GM15510 (cell line): ENCODE measurements around the gene FHL2.

Experiments used
- POLR2A ChIP-seq: IDR thresholded peaks from 3 replicates; pipeline ENCODE4 v1.6.1; 2011; ENCODE audit warnings: borderline replicate concordance; ENCODE audit not compliant: insufficient read length; ENCODE audit errors: extremely low read depth

The FHL2 gene

DNA sequence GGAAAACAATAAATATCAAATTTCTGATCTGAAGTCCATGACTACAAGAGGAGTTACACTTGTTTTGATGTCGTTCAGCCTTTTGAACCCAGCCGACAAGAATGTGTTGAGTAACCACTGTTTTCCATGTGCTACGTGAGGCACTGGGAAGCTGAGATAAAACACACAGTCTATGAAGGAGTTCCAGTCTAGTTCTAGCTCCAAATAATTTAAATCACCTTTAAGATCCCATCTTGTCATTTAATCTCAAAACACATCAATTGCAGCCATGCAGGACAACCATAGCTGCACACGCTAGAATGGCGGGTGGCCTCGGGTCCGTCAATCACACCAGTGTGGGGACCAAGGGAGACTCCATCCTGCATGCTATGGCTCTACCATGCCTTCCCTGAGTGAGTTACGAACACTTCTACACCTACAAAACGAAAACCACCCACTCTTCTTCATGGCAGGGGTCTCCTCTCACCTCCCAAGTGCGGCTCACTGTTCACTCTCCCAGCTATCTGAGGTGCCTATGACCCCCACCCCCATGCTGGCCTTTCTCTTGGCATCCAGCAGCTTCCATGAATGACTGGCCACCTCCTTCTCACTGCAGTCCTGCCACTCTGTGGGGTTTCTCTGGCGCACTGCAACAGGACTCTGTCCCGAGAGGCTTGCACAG lies 3.8 kb downstream of the FHL2 start:
- no peak for TF ChIP-seq POLR2A

DNA sequence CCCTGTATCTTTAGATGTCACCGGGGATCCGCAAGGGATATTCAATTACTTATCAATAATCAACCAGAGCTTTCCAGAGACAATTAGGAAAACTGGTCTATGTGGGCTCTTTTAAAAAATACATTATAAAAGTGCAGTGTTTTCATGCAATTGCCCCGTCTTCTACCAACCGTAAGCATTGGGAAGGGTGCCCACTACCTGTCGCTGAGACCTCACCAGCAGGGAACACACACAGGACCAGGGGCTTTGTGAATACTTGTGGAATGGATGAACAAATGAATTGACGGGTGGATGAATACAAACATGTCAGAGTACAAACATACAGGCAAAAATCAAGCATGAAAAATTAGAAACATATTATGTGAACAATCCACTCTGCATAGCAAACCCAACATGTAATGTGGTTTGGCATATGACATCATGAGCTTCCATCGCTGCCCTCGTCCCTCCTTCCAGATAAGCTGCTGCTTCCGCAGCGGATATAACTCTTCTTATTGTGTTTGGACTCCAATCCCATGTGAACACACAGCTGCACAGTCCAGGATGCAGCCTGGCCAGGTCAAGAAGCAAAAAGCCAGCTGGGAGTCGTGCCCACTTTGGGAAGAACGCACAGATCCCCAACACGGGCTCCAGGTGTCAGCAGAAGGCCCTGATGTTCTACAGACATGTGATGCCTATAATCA lies 5.3 kb downstream of the FHL2 start:
- no peak for TF ChIP-seq POLR2A

DNA sequence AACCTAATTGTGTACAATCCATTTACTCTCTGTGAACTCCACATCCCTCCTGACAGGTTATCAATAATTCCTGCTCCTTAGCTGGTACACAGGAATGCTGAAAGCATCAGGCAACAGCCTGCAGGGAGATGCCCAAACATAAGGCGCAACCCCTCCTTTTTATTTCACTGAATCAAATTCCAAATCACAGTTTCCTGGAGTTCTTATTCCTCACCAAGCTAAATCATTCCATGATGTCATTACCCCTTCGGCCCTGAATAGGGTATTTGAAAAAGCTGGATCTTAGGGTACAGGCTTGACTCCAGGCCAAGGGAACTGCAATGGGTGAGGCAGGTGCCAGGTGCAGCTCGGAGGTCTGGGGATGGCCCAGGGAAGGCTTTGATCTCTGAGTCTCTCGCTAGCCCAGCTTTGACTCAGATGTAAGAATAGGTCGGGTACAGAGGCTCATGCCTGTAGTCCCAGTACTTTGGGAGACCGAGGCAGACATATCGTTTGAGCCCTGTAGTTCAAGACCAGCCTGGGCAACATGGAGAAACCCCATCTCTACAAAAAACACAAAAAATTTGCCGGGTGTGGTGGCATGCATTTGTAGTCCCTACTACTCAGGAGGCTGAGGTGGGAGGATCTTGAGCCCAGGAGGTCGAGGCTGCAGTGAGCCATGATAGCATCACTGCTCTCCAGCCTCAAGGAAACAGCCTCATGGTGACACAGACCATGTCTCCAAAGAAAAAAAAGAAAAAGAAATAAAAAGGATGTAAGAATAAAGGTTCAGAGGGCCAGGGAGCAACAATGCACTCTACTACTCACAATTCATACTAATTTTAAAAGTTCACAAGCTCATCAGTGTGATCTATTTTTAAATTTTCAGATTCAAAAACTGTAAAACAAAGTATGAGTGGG lies 6.8 kb downstream of the FHL2 start:
- no peak for TF ChIP-seq POLR2A

DNA sequence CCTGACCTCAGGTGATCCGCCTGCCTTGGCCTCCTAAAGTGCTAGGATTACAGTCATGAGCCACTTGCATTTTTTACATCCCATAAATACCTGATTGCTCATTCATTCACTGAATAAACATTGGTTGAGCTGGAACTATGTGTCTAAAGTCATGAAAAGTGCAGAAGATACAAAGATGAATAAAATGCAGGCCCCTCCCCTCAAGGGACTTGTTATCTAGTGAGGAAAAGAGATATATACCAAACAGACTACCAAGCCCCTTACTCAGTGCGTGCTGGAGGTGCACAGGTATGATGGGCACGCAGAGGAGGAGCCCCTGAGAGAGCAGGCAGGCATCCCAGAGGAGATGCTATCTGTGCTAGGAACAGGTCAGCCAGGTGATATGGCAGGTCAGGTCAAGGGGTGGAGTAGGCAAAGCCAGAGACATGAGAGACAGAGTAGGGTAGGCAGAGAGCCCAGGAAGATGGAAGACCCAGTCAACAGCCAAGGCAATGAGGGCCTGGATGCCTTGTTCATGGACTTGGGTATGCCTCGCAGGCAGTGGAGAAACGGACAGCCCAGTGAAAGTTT lies 7.7 kb downstream of the FHL2 start:
- no peak for TF ChIP-seq POLR2A

DNA sequence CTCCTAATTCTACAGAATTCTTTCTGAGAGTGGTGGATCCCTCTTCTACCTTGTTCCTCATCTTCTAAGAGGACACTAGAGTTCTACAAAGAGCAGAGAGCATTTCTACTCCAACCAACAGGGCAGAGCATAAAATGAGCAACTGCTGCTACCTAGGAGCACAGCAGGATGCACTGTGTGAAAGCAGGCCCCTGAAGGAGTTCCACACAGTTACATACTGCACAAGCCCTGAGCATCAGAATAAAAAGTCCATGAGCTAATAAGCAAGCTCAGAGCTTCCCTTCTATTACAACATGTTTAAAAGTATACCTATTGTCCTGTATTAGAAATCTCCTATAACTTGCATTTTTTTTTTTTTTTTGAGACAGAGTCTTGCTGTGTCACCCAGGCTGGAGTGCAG lies 8.4 kb downstream of the FHL2 start:
- no peak for TF ChIP-seq POLR2A

DNA sequence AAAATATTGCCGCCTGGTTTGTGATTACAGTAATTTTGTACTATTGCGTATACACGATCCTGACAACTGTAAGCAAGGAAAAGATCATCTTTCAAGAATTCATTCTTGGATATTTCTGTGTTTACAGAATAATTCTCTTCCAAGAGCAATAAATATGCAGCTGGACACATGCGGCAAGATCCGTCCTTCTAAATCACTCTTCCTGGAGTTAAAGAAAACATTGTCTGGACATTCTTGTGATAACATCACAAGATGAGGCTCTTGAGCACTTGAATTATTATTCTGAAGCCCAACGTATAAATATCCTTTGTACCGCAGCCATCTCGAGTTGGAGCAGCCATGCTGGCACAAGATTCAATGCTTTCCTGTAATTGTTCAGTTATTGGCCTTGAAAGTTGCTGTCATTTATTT lies 9.9 kb downstream of the FHL2 start:
- TF ChIP-seq POLR2A = no peak

DNA sequence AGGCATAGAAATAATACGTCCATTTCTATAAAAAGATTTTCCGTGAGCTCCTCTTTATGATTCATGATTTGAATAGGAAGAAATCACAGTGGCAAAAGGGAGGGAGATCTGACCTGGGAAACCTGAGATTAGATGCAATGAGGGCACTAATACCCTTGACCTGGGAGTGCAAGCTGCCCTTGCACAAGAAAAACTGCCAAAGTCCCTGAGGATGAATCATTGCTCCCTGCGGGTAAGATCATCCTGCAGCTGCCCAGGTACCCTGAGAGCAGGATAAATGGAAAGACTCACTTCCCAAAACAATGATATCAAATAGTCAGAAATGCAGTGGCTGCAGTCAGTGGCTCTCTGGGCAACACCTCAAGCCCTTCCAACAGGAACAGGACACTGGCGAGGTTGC lies 11.6 kb downstream of the FHL2 start:
- no peak for TF ChIP-seq POLR2A

DNA sequence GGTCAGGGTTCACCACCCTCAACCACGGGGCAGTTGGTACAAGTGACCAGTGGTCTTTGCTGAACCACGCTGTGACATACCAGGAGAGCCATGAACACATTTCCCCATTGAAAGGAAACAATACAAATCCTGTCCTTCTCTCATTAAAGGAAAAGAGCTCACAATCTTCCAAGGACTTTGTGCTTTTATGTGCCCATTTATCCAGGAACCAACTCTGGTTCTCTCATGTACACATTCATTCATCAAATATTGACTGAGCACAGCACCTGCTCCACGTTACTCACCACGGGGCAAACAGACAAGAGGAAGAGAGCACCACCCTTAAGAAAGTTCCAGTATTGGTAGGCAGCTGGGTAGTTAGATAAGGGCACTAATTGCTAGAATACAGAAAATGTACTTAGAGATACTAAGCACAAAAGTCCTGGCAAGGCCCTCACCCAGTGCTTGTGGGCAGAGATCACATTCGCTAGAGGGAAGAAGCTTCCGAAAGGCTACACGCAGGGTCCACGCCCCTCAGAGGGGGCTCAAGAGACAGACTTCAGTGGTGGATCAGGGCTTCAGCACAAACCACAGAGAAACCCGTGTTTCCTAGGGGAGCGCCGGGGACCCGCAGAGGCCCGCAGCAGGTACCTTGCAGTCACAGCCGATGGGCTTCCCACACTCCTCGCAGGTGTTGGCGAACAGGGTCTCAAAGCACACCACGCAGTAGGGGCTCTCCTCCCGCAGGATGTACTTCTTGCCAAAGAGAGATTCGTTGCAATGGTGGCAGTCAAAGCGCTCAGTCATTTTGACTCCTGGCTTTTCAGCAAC lies 12.9 kb downstream of the FHL2 start:
- TF ChIP-seq POLR2A = no peak

DNA sequence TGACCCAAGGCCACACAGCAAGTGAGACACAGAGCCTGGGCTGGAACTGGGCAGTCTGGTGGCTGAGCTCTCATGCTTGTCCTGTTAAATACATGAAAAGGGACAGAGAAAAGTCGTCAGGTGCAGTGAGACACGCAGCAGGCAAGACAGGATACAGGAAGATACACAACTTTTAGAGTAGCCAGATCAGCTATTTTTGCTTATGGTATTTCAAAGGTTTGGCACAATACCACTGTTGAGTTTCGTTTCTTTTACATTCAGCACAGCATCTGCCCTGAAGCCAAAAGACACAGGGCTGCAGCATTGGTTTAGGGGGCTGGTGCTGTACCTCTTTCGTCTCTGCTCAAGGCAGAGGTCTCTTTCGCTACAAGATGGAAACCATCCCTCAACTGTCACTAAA lies 14.0 kb downstream of the FHL2 start:
- no peak for TF ChIP-seq POLR2A

DNA sequence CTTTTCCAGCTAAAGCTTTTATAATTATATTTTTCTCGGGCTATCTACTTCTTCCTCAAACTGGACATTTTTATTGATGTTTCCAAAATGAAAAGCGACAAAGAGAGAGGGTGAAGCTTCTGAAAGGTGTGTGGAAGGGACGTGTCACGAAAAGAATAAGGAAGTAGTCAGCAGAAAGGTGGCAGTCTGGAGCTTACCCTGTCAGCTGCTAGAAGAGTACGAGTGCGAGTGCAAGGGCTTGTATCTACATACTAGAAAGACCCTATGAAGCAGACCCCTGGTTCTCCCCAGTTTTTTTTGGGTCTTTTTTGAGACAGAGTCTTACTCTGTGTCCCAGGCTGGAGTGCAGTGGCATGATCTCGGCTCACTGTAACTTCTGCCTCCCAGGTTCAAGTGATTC lies 14.6 kb downstream of the FHL2 start:
- no peak for TF ChIP-seq POLR2A

DNA sequence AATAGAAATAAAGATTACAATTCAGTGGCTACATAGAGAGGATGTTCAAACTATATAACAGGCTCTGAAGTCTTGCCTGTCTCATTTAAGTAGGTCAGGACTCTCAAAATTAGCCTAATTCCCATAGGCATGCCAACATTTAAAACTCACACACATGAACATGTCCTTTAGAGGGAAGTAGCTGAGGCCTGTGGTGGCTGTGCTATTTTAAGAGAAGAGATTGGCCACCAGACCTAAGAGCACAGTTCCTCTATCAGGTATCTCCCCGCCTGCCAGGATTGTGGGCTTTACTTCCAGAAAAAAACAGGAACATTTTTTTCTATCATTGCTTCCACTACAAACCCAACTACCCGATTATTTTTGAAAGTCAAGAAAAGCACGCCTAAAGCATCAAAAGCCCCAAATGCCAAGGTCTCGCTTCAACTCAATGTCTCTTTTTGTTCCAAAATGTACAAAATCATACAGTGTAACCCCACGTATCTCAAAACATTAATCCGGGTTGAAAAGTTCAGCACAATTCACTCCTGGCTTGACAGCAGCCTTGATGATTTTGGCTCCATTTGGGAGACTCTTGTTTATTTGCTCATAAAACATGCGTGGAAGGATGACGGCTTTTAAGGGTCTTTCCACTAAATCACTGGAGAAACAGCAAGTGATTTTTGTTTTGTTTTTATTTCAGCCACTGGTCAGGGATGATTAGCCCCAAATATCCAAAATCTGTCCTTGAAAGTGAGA lies 15.3 kb downstream of the FHL2 start:
- TF ChIP-seq POLR2A = no peak

DNA sequence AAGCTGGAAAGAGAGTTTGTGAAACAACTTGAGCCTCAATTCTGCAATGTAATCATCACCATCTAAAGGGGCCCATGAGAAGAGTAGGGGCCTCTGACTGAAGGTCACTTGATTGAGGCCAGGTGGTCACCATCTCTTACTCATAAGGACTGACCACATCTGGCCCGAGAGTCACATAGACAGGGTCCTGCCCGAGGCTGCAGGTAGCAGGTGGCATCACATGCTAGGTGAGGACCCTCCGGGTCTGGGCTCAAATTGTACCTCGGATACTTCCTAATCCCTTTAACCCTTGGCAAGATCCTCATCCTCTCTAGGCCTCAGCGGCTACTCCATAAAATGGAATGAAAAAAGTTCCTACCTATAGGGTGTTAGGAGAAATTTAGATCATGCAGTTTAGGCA lies 16.7 kb downstream of the FHL2 start:
- TF ChIP-seq POLR2A = no peak

DNA sequence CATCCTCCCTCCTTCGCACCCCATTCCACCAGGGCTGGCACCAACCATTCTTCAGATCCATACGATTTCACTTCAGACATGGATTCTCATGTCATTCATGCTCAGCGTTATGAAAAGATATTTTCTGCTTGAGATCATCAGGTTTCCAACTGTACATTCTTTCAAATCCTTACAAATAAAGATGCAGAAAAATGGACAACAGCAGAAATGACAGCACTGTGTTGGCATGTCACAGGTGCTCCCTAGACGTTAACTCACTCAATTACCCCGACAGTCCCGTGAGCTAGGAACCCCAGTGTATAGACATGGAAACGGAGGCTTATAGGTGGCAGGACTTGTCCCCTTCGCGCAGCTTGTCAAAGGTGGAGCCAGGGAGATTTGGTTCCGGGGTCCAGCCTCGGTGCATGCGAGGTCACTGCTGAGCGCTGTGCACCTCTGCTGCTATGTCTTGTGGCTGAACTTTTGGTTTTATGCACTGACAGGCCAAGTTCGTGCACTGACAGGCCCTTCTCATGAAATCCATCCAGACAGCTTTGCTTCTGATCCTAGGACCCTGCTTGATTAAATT lies 17.7 kb downstream of the FHL2 start:
- no peak for TF ChIP-seq POLR2A
